HepG2 (cell line): ENCODE measurements around the gene CFAP91. TPM values are rescaled to one million over a fixed set of nuclear protein-coding genes. Genes with fewer than 3 reads are reported as not detected.

Experiments used
- ATAC-seq: fragments of 200-7000 bp; cut with Tn5 transposase; 3 replicates; pipeline ENCODE4 v1.9.1; 2020; ENCODE audit warnings: mild to moderate bottlenecking, moderate library complexity
- BruUV-seq: library from RNA; stranded (reverse); fragments of 400-500 nt; replicated peaks from 2 replicates; lab custom pipeline; 2021; lab: Mats Ljungman, UMichigan
- CTCF ChIA-PET: fragments of 300-600 bp; formaldehyde crosslinking; extraction: SDS; loops from one replicate; lab custom pipeline; 2021; ENCODE audit warnings: low total read pairs, inconsistent platforms, low intra/inter-chr PET ratio; lab: Yijun Ruan, JAX
- POLR2A ChIA-PET: fragments of 350-600 bp; sonication (Branson Sonifier 250); formaldehyde crosslinking; loops from one replicate; lab custom pipeline; 2020; ENCODE audit warnings: antibody characterized with exemption, inconsistent platforms; lab: Yijun Ruan, JAX
- DNase-seq: peaks from one replicate; pipeline ENCODE4 v3.0.0-alpha.2; 2015; ENCODE audit warnings: low spot score
- FAIRE-seq: peaks from 3 replicates; lab custom pipeline; 2011; peaks lifted over from hg19 to GRCh38; lab: Jason Lieb, UNC
- H2AFZ ChIP-seq: one replicate; pipeline ENCODE4 v1.6.1; 2011; ENCODE audit warnings: low read length, inconsistent platforms
- H3K27ac ChIP-seq: fragments of 300-600 bp; 3 replicates; pipeline ENCODE4 v1.8.0; 2011; ENCODE audit warnings: mixed run types, mild to moderate bottlenecking, mixed read lengths, low read length, inconsistent platforms; ENCODE audit not compliant: insufficient read depth; ENCODE audit errors: extremely low read length
- H3K27me3 ChIP-seq, 2 experiments: fragments of 200-600 bp in 1 of 2; 2 replicates in 1 of 2; 3 replicates in 1 of 2; pipeline versions ENCODE4 v1.6.0 to v1.8.0; 2011; ENCODE audit warnings: low read length in 2 of 2, mild to moderate bottlenecking in 2 of 2, moderate library complexity in 2 of 2, inconsistent platforms in 1 of 2; ENCODE audit not compliant: insufficient read depth in 2 of 2, control insufficient read depth in 1 of 2
- H3K36me3 ChIP-seq, 2 experiments: fragments of 200-600 bp in 1 of 2; replicated peaks in 1 of 2; 2 replicates in 1 of 2; 3 replicates in 1 of 2; pipeline versions ENCODE4 v1.5.1 to v1.8.0; 2011; ENCODE audit warnings: low read length in 2 of 2, inconsistent platforms in 1 of 2; ENCODE audit not compliant: insufficient read depth in 2 of 2, control insufficient read depth in 1 of 2
- H3K4me1 ChIP-seq: 2 replicates; pipeline ENCODE4 v1.5.1; 2012; ENCODE audit warnings: low read length, inconsistent platforms; ENCODE audit not compliant: insufficient read depth
- H3K4me2 ChIP-seq: 2 replicates; pipeline ENCODE4 v1.6.0; 2011; ENCODE audit warnings: low read depth, low read length, inconsistent platforms
- H3K4me3 ChIP-seq, 3 experiments: fragments of 200-600 bp in 1 of 3; sonication (generic), shearing (Covaris generic) in 1 of 3; replicated peaks in 1 of 3; 2 replicates each; pipeline ENCODE4 v1.5.1; 2011 to 2016; ENCODE audit warnings: low read length in 3 of 3, inconsistent platforms in 2 of 3, low read depth in 2 of 3, mild to moderate bottlenecking in 2 of 3, control low read depth in 1 of 3, mixed read lengths in 1 of 3; ENCODE audit not compliant: insufficient read depth in 1 of 3
- H3K79me2 ChIP-seq: one replicate; pipeline ENCODE4 v1.6.1; 2011; ENCODE audit warnings: low read length, inconsistent platforms; ENCODE audit not compliant: insufficient read depth
- H3K9ac ChIP-seq: 2 replicates; pipeline ENCODE4 v1.6.0; 2011; ENCODE audit warnings: mild to moderate bottlenecking, low read depth, low read length, inconsistent platforms; ENCODE audit not compliant: insufficient read depth
- H3K9me3 ChIP-seq: 2 replicates; pipeline ENCODE4 v1.5.1; 2012; ENCODE audit warnings: mild to moderate bottlenecking, low read length
- H4K20me1 ChIP-seq: 2 replicates; pipeline ENCODE4 v1.6.0; 2011; ENCODE audit warnings: inconsistent platforms, mild to moderate bottlenecking, low read length, moderate library complexity; ENCODE audit not compliant: insufficient read depth
- GTF2F1 ChIP-seq: fragments of 150-350 bp; IDR thresholded peaks from 2 replicates; pipeline ENCODE4 v1.6.1; 2014; ENCODE audit warnings: low read length
- MAFK ChIP-seq, 2 experiments: IDR thresholded peaks in 1 of 2; conservative IDR thresholded peaks in 1 of 2; 2 replicates each; pipeline ENCODE4 v1.6.1; 2011; ENCODE audit warnings: improper control_type of control experiment in 2 of 2, low read length in 2 of 2
- PCBP1 ChIP-seq: fragments of 200-400 bp; formaldehyde crosslinking; IDR thresholded peaks from 2 replicates; pipeline ENCODE4 v1.6.1; 2017; ENCODE audit warnings: mild to moderate bottlenecking, low read depth, low read length, borderline replicate concordance
- SIX4 ChIP-seq: sonication (generic); formaldehyde crosslinking; IDR thresholded peaks from 2 replicates; pipeline ENCODE4 v1.4.0; 2020; ENCODE audit warnings: missing genetic modification reagents
- SRF ChIP-seq: IDR thresholded peaks from 2 replicates; pipeline ENCODE4 v1.6.1; 2011; ENCODE audit warnings: mild to moderate bottlenecking, low read depth, low read length, moderate library complexity
- ZFX ChIP-seq: sonication (generic); formaldehyde crosslinking; IDR thresholded peaks from 2 replicates; pipeline ENCODE4 v1.4.0; 2020; ENCODE audit warnings: mild to moderate bottlenecking, low read depth, missing genetic modification reagents, moderate library complexity
- ZNF136 ChIP-seq: sonication (generic); formaldehyde crosslinking; IDR thresholded peaks from 2 replicates; pipeline ENCODE4 v1.8.1; 2022; ENCODE audit warnings: low read depth, mild to moderate bottlenecking, moderate library complexity, missing genetic modification reagents
- ZNF20 ChIP-seq: sonication (generic); formaldehyde crosslinking; IDR thresholded peaks from 2 replicates; pipeline ENCODE4 v1.4.0; 2020; ENCODE audit warnings: mild to moderate bottlenecking, moderate library complexity, missing genetic modification reagents
- ZNF337 ChIP-seq: sonication (generic); formaldehyde crosslinking; IDR thresholded peaks from 2 replicates; pipeline ENCODE4 v1.5.1; 2020; ENCODE audit warnings: missing genetic modification reagents, low read depth, mild to moderate bottlenecking, borderline replicate concordance
- ZNF549 ChIP-seq: sonication (generic); formaldehyde crosslinking; IDR thresholded peaks from 2 replicates; pipeline ENCODE4 v1.5.0; 2020; ENCODE audit warnings: missing genetic modification reagents
- ZNF619 ChIP-seq: sonication (generic); formaldehyde crosslinking; IDR thresholded peaks from 2 replicates; pipeline ENCODE4 v1.4.0; 2020; ENCODE audit warnings: mild to moderate bottlenecking, missing genetic modification reagents
- ZNF749 ChIP-seq: sonication (generic); formaldehyde crosslinking; IDR thresholded peaks from 2 replicates; pipeline ENCODE4 v1.8.0; 2022; ENCODE audit warnings: mild to moderate bottlenecking, missing genetic modification reagents, moderate library complexity, borderline replicate concordance
- ZNF816 ChIP-seq: sonication (generic); formaldehyde crosslinking; IDR thresholded peaks from 2 replicates; pipeline ENCODE4 v1.8.0; 2022; ENCODE audit warnings: missing genetic modification reagents, mild to moderate bottlenecking, borderline replicate concordance
- in situ Hi-C: cut with HindIII; loops from 2 replicates; pipeline ENCODE4 v1.10.0; 2017; ENCODE audit warnings: low pct_unique_long_range_greater_than_20kb; ENCODE audit not compliant: extremely low pct_ligation_motif_present
- intact Hi-C: fragments of 100-400 bp; cut with micrococcal nuclease; formaldehyde crosslinking; loops from one replicate; pipeline ENCODE4 v1.10.0; 2022; ENCODE audit not compliant: unreplicated experiment
- polyA plus RNA-seq, 8 experiments: library from polyadenylated mRNA; depleted of rRNA in 3 of 8; stranded (reverse) in 7 of 8; unstranded in 1 of 8; fragments of >200 nt; fragmentation: Illumina TruSeq in 4 of 8; extraction: Trizol in 4 of 8; gene quantifications; 2 replicates each; pipeline versions ENCODE4 v1.2.1 to v1.2.3, GENCODE V29; 2011 to 2016; ENCODE audit warnings: low read depth in 4 of 8, missing spikeins in 1 of 8, mixed read lengths in 1 of 8; ENCODE audit not compliant: insufficient read depth in 1 of 8
- total RNA-seq, 5 experiments: library from RNA; depleted of rRNA; stranded (reverse); fragments of >200 nt; fragmentation: Illumina TruSeq; extraction: Trizol; gene quantifications; 2 replicates each; pipeline ENCODE4 v1.2.3, GENCODE V29; 2016; ENCODE audit warnings: low read depth in 1 of 5
- TF ChIP-seq, protein P1 (sequence below): sonication (generic); formaldehyde crosslinking; IDR thresholded peaks from 2 replicates; pipeline ENCODE4 v1.8.0; 2022; ENCODE audit warnings: mild to moderate bottlenecking, missing genetic modification reagents, moderate library complexity
- TF ChIP-seq, protein P2 (sequence below): IDR thresholded peaks from 2 replicates; pipeline ENCODE4 v1.6.1; 2016; ENCODE audit warnings: missing compliant biosample characterization, missing genetic modification reagents, borderline replicate concordance
- TF ChIP-seq, protein P3 (sequence below): sonication (generic); formaldehyde crosslinking; IDR thresholded peaks from 2 replicates; pipeline ENCODE4 v1.5.1; 2020; ENCODE audit warnings: mild to moderate bottlenecking, moderate library complexity, missing genetic modification reagents
- TF ChIP-seq, protein P4 (sequence below): sonication (generic); formaldehyde crosslinking; conservative IDR thresholded peaks from 2 replicates; pipeline ENCODE4 v1.4.0; 2020; ENCODE audit warnings: missing genetic modification reagents
- TF ChIP-seq, protein P5 (sequence below): sonication (generic); formaldehyde crosslinking; IDR thresholded peaks from 2 replicates; pipeline ENCODE4 v1.4.0; 2020; ENCODE audit warnings: mild to moderate bottlenecking, missing genetic modification reagents

The CFAP91 gene
- total and polyA plus RNA-seq, 2 of the 13 experiments (the other 11 are each of a cell fraction or from before 2014, with no cell fraction given), result not detected

DNA sequence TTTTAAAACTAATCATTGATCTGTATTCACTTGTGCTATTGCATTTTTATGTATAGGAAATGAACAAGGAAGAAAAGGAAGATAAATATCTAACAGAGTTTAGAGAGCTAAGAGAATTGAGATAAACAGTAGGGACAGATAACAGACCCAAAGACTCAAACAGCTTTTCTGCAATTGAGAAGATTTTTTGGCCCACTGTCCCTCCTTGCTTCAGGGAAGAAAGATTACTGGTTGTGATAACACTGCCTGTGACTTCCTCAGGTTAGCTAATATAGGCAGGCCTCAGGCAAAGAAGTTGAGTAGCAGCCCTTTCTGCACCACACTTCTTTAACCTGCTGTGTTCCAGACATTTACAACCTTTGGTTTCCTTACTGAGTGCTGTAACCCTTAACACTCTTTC is 22.9 kb upstream of the CFAP91 start:
- H3K4me3 ChIP-seq, result no peak overlapping the region
- no peak overlapping the region for H3K27ac ChIP-seq
- ATAC-seq (no peak), DNase-seq (no peak), FAIRE-seq (no peak)
- H4K20me1 ChIP-seq, result no peaks in the 10 kb centered on the region
- H3K79me2 ChIP-seq, result peaks cover 4% of the 10 kb centered on the region
- no TSS peak for BruUV-seq
- H2AFZ ChIP-seq, result no peak overlapping the region
- in situ Hi-C loops, result loop anchor here (25.0 kb wide), 3 partner anchors 268 to 793 kb away; partner anchors contain the start of gene TEX55
- CTCF ChIA-PET, result no interaction called here
- no peaks in the 10 kb centered on the region for H3K9me3 ChIP-seq
- H3K4me2 ChIP-seq, result no peak overlapping the region
- H3K9ac ChIP-seq, result no peak overlapping the region
- POLR2A ChIA-PET, result no interaction called here
- no peaks in the 10 kb centered on the region; a peak in 1 of 5 replicates for H3K27me3 ChIP-seq
- H3K4me1 ChIP-seq, result peaks cover 16% of the 10 kb centered on the region
- peaks cover 0 to 2% of the 10 kb centered on the region in 2 experiments; a peak in 1 of 5 replicates for H3K36me3 ChIP-seq
- intact Hi-C loops, result loop anchor here (2.0 kb wide), 1 partner anchor 211 kb away; the partner anchor contains the start of gene POGLUT1
- TF ChIP-seq, protein P1, sequence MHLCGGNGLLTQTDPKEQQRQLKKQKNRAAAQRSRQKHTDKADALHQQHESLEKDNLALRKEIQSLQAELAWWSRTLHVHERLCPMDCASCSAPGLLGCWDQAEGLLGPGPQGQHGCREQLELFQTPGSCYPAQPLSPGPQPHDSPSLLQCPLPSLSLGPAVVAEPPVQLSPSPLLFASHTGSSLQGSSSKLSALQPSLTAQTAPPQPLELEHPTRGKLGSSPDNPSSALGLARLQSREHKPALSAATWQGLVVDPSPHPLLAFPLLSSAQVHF, result no peak
- TF ChIP-seq ZNF816 (CRISPR knock-in tag), result no peak
- TF ChIP-seq, protein P2, sequence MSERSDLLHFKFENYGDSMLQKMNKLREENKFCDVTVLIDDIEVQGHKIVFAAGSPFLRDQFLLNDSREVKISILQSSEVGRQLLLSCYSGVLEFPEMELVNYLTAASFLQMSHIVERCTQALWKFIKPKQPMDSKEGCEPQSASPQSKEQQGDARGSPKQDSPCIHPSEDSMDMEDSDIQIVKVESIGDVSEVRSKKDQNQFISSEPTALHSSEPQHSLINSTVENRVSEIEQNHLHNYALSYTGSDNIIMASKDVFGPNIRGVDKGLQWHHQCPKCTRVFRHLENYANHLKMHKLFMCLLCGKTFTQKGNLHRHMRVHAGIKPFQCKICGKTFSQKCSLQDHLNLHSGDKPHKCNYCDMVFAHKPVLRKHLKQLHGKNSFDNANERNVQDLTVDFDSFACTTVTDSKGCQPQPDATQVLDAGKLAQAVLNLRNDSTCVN (CRISPR knock-in tag), result no peak
- TF ChIP-seq PCBP1, result no peak
- no peak for TF ChIP-seq ZNF20 (CRISPR knock-in tag)
- no peak for TF ChIP-seq SRF
- no peak for TF ChIP-seq ZNF619
- TF ChIP-seq ZNF749, result no peak
- TF ChIP-seq ZNF549, result no peak
- no peak for TF ChIP-seq ZNF136 (CRISPR knock-in tag)
- TF ChIP-seq GTF2F1, result no peak
- no peak for TF ChIP-seq ZFX (CRISPR knock-in tag)
- no peak for TF ChIP-seq ZNF337 (CRISPR knock-in tag)
- TF ChIP-seq MAFK (conservative IDR thresholded peaks at IDR 0.05 in 1 of 2, IDR thresholded peaks at IDR 0.05 in 1 of 2; ENCODE audit: low read length in 2 of 2), result no peak
- TF ChIP-seq, protein P3, sequence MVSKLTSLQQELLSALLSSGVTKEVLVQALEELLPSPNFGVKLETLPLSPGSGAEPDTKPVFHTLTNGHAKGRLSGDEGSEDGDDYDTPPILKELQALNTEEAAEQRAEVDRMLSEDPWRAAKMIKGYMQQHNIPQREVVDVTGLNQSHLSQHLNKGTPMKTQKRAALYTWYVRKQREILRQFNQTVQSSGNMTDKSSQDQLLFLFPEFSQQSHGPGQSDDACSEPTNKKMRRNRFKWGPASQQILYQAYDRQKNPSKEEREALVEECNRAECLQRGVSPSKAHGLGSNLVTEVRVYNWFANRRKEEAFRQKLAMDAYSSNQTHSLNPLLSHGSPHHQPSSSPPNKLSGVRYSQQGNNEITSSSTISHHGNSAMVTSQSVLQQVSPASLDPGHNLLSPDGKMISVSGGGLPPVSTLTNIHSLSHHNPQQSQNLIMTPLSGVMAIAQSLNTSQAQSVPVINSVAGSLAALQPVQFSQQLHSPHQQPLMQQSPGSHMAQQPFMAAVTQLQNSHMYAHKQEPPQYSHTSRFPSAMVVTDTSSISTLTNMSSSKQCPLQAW (CRISPR knock-in tag), result no peak
- TF ChIP-seq SIX4 (CRISPR knock-in tag), result no peak
- TF ChIP-seq, protein P4, sequence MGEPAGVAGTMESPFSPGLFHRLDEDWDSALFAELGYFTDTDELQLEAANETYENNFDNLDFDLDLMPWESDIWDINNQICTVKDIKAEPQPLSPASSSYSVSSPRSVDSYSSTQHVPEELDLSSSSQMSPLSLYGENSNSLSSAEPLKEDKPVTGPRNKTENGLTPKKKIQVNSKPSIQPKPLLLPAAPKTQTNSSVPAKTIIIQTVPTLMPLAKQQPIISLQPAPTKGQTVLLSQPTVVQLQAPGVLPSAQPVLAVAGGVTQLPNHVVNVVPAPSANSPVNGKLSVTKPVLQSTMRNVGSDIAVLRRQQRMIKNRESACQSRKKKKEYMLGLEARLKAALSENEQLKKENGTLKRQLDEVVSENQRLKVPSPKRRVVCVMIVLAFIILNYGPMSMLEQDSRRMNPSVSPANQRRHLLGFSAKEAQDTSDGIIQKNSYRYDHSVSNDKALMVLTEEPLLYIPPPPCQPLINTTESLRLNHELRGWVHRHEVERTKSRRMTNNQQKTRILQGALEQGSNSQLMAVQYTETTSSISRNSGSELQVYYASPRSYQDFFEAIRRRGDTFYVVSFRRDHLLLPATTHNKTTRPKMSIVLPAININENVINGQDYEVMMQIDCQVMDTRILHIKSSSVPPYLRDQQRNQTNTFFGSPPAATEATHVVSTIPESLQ (CRISPR knock-in tag), result no peak
- TF ChIP-seq, protein P5, sequence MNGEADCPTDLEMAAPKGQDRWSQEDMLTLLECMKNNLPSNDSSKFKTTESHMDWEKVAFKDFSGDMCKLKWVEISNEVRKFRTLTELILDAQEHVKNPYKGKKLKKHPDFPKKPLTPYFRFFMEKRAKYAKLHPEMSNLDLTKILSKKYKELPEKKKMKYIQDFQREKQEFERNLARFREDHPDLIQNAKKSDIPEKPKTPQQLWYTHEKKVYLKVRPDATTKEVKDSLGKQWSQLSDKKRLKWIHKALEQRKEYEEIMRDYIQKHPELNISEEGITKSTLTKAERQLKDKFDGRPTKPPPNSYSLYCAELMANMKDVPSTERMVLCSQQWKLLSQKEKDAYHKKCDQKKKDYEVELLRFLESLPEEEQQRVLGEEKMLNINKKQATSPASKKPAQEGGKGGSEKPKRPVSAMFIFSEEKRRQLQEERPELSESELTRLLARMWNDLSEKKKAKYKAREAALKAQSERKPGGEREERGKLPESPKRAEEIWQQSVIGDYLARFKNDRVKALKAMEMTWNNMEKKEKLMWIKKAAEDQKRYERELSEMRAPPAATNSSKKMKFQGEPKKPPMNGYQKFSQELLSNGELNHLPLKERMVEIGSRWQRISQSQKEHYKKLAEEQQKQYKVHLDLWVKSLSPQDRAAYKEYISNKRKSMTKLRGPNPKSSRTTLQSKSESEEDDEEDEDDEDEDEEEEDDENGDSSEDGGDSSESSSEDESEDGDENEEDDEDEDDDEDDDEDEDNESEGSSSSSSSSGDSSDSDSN (CRISPR knock-in tag), result no peak
